Astrocyte of the cerebellum (primary cell): Measurements from ENCODE around the gene GOLGA3.
"Not testable (repeated sequence)": the region's sequence is repeated elsewhere in the genome, so short reads cannot be mapped to it uniquely, and the experiment has no call there.

Experiments used
- DNase-seq: peaks from one replicate; pipeline ENCODE4 v3.0.0-alpha.2; 2011; ENCODE audit warnings: low read depth
- H3K4me3 ChIP-seq: 2 replicates; pipeline ENCODE4 v1.5.1; 2011; ENCODE audit warnings: mild to moderate bottlenecking, low read depth, low read length, moderate library complexity
- CTCF ChIP-seq: IDR thresholded peaks from 2 replicates; pipeline ENCODE4 v1.5.1; 2012; ENCODE audit warnings: low read length, low read depth, moderate library complexity, mild to moderate bottlenecking; ENCODE audit errors: missing control alignments
- in situ Hi-C: cut with HindIII; loops from 2 replicates; pipeline ENCODE4 v1.10.0; 2017; ENCODE audit warnings: low sequenced_read_pairs

GOLGA3 gene

GRCh38 chr12:132836795-132837331 lies 8.2 kb upstream of the GOLGA3 start:
- TF ChIP-seq CTCF, result no peak
- H3K4me3 ChIP-seq, result no peak overlapping the region
- no peak for DNase-seq
- in situ Hi-C loops, result no loop called here

GRCh38 chr12:132836230-132836629 lies 7.6 kb upstream of the GOLGA3 start:
- in situ Hi-C loops, H3K4me3 ChIP-seq, DNase-seq: not testable (repeated sequence)

- in situ Hi-C loops, result no loop called here
- no peak for TF ChIP-seq CTCF
- DNase-seq, result no peak
- H3K4me3 ChIP-seq, result no peak overlapping the region
Measured at GRCh38 chr12:132835076-132836025, 6.7 kb upstream of the GOLGA3 start.

- in situ Hi-C loops, result no loop called here
Measured at GRCh38 chr12:132834181-132834711, 5.6 kb upstream of the GOLGA3 start.

GRCh38 chr12:132833341-132833740 lies 4.7 kb upstream of the GOLGA3 start:
- no peak overlapping the region for H3K4me3 ChIP-seq
- in situ Hi-C loops, result no loop called here
- no peak for DNase-seq
- no peak for TF ChIP-seq CTCF

More at GRCh38 chr12:132834181-132834711, 5.6 kb upstream of the GOLGA3 start:
- TF ChIP-seq CTCF, result no peak
- no peak for DNase-seq
- H3K4me3 ChIP-seq, result no peak overlapping the region

GRCh38 chr12:132831771-132832170 lies 3.1 kb upstream of the GOLGA3 start:
- no peak for TF ChIP-seq CTCF
- no peak for DNase-seq
- in situ Hi-C loops, result no loop called here
- H3K4me3 ChIP-seq, result no peak overlapping the region
